Measurements from ENCODE around the gene SEL1L3.
"Not testable (repeated sequence)": the region's sequence is repeated elsewhere in the genome, so short reads cannot be mapped to it uniquely, and the experiment has no call there.

Gene SEL1L3

DNA sequence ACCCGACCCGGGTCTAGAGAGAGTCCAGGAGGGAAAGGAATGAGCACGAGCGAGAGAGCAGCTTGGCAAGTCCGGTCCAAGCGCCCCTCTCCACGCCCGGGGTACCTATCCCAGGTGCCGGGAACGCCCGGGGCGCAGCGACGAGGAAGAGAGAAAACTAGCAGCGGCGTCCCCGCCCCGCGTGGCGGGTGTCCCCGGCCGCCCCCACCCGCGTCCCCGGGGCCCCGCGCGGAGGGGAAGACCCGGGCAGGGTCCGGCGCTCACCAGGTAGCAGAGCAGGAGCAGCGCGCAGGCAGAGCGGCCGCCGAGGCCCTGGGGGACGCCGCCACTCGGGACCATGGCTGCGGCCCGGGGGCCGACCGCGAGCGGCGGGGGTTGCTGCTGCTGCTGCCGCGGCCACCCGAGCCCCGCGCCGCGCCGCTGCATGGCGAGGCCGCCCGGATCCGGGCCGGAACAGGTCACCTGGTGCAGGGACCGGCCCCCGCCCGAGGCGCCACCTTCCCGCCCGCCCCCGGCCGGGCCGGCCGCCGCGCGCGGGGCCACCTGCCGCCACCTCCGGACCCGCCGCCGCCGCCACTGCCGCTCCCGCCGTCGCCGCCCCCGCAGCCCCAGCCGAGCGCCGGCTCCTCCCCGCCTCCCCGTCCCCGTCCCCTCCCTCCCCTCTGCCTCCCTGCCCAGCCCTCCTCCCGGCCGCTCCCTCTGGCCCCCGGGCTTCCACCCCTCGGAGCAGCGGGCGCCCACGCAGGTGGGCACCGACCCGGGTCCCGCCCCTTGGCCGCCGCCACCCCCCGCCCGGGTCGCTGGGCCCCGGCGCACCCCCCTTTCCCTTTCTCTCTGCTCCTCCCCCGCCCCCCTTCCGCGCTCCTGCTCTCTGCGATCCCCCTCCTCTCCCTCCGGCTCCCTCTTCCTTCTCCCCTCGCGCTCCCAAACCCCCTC lies at the start of gene SEL1L3:
Gene SEL1L3, minus strand, starts transcription at position 578 of the 936 bp plus-strand sequence. Its CDS starts 152 bp downstream, at position 426.
- no peak for DNase-seq (ENCODE audit: low read depth)

DNA sequence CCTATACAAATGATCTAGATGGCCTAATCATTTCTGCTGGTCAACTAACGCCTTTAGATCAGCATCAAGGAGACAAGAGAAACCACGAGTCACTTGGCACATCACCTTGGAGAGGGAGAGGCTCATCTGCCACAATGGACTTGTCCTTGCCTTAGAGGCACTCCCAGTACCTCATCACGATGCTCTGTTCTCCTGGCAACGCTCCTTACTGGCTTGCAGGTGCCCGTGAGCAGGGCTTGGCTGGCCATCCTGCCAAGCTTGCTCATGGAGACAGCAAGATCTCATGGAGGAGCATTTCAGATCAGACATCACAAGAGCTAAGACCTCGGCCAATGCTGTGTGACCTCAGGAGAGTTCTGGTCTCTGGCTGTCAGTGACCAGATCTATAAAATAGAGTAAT lies 48.6 kb upstream of the SEL1L3 start:
- no peak for DNase-seq (ENCODE audit: low read depth)

DNA sequence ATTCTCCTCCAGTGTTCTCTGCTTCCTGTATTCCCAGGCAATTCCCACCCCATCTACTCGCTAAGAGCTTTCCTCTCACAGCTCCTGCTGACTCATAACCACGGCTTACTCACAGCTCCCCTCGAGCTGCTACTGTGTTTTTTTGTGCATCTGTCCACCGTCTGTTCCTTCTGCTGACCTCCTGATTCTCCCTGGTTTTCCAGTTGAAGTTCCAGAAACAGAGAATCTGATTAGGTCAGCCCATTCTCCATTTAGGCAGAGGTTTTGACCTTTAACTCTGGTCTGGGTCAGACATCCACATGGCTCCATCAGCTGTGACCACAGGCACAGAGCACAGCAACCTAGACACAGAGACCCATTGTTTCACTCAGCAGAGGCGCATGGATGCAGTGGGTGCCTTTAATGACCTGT lies 45.7 kb upstream of the SEL1L3 start:
- no peak for DNase-seq (ENCODE audit: low read depth)

DNA sequence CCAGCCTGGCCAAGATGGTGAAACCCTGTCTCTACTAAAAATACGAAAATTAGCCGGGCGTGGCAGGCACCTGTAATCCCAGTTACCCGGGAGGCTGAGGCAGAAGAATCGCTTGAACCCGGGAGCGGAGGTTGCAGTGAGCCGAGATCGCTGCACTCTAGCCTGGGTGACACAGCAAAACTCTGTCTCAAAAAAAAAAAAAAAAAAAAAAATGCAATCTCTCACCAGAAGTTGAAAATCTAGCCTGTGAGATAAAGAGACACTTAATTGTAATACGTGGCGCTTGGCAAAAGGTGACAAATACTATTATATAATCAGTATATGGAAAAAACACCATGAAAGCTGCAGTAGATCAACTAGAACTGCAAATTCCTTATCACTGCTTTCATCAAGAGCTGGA lies 43.3 kb upstream of the SEL1L3 start:
- not testable (repeated sequence) for DNase-seq (ENCODE audit: low read depth)

DNA sequence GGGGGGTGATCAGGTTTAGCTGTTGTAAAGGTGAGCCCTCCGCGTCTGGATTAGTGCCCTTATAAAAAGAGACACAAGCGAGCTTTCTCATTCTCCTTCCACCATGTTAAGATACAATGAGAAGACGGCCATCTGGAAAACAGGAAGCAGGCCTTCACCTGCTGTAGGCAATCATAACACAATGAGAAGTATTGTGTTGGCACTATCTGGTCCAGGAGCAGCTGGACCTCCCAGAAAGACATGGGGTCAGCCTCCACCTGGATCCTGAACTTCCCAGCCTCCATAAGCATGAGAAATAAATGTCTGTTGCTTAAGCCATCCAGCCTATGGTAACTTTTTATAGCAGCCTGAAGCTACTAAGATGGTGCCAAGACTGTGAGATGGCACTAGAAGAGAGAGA lies 42.6 kb upstream of the SEL1L3 start:
- DNase-seq (ENCODE audit: low read depth), result no peak

DNA sequence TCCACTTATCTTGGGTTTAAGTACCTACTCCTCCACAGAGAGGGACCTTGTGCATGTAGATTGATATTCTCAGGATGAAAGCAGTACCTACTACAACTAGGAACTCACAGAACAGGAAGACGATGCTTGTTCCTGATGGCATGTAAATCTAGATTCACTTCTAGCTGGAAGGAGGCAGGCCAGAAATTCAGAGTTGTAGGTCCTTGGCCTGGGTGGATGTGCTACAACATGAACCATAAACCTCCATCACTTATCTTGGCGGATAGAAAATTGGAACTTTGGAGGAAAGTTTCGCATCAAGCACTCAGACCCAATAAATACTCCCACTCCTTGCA lies 41.9 kb upstream of the SEL1L3 start:
- DNase-seq (ENCODE audit: low read depth), result no peak

DNA sequence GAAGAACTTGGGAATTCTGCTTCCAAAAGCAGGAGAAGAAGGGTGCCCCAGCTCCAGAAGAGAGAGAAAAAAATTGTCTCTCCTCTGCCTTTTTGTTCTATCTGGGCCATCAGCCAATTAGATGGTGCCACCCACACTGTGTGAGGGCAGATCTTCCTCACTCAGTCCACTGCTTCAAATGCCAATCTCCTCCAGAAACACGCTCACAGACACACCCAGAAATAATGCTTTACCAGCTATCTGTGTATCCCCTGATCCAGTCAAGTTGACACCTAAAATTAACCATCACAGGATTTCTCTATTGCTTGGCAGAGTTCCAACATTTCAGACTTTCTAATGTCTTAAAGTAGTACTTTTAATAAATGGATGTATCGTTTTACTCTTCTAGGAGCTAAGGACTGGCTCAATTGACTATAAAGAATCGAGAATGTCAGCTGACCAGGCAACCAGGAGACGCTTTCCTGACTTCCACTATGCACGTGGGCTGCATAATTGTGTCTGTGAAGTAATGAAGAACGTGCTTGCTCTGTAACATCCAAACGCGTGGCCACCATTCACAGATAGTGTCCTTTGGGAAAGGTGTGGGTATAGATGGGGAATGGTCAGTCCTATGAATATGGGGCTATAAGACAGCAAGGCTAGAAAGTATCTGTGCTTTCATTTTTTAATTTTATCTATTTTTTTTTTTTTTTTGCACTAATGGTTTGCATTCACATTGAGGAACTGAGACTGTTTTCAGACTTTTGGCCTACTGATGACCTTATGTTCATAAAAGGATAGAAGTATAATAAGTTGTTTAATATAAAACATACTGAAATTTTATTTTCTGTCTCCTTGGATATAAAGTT lies 41.3 kb upstream of the SEL1L3 start:
- DNase-seq (ENCODE audit: low read depth), result no peak

DNA sequence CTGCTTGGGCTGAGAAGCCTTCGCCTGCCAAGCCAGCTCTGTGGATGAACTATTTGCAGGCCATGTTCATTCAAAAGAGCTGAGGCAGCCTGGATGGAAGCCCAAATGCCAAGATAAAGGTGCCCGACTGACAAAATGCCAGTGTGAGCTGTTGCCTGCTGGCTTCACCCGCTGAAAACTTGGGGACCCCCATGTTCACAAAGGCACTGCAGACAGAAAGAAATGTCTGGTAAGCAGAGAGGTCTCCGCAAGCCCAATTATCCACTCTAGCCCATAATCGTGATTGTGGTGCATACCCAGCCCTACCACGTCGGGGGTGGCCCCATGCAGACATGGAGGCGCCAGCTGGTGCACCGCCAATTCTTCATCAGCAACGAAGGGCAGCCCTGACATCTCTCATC lies 38.2 kb upstream of the SEL1L3 start:
- DNase-seq (ENCODE audit: low read depth), result no peak

DNA sequence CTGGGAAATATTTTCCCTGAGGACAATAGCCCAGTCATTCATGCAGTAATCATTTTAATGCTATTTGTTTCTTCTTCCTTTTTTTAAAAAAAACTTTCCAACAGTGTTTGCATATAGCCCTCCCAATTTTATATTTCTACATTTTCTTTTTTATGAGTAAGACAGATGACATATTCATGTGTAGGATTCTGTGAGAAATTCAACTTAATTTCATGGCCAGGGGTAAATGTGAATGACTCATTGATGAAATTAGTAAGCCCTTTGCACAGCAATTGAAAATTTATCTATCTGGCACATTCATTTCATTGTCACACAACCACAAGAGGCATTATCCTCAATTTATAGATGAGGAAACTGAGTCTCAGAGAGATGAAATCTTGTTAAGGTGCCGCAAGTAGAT lies 37.5 kb upstream of the SEL1L3 start:
- DNase-seq (ENCODE audit: low read depth), result no peak

DNA sequence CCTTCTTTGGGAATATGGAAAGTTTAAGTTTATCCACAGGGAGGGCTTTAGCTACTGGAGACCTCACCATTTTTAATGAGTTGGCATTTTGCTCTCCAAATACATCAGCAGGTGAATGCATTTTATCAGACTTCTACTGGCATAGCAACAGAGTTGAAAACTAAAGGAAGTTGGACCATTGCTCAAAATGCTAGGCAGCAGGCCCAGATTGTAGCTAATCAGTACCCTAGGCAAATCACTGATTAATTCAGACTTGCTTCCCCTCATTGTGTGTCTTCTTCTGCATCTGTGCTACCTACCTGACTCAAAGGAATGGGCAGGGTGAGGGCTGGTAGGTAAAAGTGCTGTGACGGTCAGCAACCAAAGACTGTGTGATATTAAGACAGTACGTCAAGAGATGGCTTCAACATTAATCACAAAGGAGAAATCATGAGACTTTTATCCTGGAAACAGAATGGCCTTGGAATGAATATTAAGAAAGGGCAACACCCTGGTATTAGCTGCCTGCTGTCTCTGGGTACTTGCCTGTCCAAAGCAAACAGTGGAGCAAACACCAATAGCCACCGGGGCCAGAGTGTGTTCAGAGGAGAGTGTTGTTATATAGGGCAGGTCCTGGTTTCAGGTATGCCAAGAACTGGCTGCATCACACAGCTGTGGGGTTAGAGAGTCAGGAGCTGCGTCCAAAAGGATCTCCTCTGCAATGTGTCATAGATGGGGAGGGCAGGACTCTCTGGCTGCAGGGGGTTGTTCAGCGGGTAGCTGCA lies 34.2 kb upstream of the SEL1L3 start:
- no peak for DNase-seq (ENCODE audit: low read depth)

DNA sequence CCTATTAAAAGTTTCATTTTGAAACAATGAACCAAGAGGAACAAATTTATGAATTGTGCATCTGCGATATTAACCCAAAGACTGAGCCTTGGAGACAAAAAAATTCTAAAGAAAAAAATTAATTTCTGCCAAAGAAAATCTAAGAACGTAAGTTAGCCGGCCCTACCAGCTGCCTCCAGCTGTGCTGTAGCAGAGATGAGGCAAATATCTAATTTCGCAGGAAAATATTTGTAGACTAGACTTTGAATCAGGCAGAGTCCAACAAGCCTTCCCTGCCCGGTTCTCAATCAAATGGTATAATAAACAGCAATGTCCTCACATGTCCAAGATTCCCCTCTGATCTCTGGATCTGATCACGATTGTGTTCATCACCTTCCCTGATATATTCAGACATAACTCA lies 30.0 kb upstream of the SEL1L3 start:
- DNase-seq (ENCODE audit: low read depth), result no peak

DNA sequence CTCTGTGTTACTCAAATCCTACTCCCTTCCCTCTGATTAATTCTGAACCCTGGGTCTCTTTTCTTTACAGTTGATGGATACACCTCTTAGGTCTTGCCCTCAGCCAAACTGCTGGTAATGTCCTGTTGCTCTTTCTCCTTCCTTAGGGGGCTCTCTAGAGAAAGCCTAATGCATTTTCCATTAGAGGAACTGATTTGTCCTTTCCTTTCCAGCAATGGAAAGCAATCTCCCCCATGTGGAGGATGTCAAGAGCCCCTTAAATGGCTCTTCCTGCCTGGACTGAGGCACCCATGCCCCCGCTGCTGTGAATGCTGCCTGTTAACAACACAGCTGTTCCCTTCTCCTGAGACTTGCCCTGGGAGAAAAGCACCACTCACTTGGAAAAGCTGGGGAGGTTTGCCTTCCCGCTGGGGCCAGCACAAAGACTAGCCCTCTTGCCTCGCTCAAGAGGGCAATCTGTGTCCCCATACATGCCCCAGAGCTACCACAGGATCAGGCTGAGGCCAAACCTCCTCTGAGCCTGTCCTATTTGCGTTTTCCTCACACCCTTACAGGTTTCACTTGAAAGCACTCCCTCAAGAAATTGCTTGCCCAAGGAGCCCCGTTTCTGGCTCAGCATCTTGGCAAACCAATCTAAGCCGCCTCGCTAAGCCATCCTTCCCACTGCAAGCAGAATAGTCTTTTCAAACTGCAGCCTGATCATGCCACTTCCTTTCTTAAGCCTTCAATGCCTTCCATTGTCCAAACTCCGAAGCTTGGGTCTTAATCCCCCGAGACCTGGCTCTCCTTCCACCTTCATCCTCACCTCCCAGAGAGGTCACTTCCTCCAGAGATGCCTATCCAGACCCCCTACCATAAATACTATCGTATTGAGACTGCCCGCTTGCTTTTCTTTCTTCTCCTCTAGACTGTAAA lies 28.0 kb upstream of the SEL1L3 start:
- DNase-seq (ENCODE audit: low read depth), result no peak

DNA sequence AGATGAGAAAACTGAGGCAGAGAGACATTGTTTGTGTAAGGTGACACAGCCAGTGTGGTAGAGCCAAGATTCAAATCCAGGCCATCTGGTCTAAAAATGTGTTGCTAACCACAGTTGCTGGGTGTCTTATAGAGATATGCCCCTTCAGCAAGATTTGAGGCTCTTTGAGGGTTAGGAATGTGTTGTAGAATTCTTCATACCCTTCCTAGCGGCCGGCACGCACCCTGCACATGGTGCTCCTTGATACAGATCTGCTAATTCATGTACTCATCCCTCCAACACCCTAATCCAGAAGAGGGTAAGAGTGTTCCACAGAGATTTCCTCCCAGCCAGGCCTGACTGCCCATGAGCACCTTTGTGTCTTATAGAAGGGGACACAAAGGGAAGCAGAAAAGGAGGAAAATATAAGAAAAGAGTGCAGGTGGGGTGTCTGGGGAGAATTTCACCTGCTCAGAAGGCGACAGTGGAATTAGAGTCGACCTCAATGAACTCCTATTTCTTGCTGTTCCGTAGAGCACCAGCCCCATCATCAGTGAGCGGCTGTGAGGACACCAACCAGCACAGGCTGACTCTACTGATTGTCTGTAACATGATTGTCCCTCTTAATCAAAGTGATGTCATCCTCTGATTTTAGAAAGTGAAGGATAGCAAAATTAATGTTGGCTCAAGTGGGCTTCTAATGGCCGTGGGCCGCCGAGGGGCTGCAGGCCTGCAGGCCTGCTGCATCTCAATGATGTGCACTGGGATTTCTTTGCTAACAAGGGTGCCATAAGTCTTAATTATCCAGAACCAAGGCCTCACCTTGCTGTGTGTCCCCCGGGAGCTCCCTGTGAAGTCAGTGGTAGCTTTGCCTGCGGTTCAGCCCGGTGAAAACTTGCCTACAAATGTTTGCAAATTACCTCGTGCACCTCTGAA lies 27.1 kb upstream of the SEL1L3 start:
- DNase-seq (ENCODE audit: low read depth), result no peak

DNA sequence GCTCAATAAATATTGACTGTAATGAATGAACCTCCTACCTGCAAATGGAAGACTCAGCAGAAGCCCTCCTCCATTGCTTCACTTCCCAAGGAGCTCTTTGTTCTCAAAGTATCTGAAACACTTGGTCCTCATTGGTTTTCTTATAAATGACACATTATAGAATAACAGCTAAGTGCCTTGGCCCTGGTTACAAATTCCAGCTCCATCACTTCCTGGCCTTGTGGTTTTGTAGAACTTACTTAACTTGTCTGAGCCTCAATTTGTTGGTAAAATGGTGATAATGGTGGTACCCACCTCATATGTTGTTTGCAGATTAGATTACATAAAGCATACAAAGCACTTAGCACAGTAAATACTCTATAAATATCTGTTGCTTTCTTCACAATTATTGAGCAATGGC lies 26.0 kb upstream of the SEL1L3 start:
- no peak for DNase-seq (ENCODE audit: low read depth)

DNA sequence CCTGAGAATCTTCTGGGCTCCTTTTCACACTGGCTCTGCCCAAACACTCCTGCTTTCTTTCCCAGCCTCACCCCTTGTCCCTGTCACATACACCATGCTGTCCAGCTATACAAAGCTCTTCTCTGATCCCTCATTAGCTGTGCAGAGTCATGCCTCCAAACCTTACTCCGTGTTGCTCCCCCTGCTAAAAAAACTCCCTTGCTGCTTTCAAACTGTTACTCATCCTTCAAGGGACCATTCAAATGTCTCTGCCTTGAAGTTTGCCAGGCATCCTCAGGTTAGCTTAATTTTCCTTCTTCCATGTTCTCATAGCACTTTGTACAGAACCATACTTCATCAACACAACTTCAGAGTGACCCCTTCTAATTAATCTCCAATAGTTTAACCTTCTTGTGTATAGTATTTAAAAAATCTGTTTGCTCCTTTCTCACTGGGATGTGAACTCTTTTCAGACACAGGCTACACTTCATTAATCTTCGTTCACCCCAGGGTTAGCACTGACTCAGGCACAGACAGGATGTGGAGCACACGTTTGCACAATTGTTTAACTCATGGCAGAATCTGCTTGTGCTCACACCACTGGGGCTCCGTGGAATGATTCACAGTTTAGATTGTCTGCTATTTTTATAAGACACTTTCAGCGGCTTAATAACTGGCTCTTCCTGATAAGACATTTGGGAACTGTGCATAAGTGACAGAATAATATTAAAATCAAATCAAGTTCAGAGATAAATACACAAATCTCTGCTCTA lies 21.4 kb upstream of the SEL1L3 start:
- no peak for DNase-seq (ENCODE audit: low read depth)

DNA sequence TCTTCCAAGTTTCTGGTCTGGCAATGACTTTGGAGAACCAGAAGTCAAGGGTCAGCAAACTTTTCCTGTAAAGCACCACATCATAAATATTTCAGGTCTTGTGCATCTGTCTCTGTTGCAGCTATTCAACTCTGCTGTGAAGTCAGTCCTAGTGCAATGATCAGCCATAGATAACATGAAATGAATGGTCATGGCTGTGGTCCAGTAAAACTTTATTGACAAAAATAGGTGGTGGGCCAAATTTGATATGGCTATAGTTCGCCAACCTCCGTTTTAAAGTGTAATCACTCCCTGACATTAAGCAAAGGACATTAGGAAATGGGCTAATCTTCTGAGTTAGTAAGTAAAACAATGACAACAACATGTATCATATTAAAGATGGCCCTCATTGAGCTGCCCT lies 20.8 kb upstream of the SEL1L3 start:
- DNase-seq (ENCODE audit: low read depth), result no peak

DNA sequence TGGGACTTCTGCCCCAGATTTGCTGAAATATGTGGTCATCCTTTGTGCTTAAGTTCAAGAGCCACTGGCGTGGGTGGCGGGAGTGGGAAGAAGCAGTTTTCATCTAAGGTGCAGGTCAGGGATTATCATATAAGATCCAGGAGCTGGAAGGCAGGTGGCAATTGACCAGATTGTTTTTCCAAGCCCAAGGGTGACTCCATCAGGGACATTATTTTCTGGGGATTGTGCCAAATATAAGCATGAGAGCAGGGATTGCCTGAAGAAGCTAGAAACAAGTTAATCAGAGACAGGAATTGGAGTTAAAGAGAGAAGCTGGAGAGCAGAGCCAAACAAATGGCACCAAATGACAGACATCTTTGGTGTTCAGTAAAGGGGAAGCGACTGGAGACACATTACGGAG lies 19.4 kb upstream of the SEL1L3 start:
- no peak for DNase-seq (ENCODE audit: low read depth)

DNA sequence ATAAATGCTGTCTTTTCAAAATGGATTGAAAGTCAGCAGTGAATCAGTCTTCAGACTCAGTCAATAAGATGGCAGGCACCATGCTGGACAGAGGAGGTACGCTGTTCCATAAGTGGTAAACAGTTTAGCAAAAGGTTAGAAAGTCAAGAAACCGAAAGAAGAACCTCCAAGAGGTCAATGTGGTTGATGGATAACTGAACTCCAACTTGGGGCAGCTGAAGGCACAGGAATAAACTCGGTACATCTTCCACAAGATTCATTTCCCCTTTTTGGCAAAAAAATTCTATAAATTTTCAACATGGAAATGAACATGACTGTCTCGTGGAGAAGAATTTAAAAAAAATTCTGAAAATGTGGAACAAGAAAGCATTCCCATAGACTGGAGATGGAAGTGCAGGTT lies 18.4 kb upstream of the SEL1L3 start:
- DNase-seq (ENCODE audit: low read depth), result no peak

DNA sequence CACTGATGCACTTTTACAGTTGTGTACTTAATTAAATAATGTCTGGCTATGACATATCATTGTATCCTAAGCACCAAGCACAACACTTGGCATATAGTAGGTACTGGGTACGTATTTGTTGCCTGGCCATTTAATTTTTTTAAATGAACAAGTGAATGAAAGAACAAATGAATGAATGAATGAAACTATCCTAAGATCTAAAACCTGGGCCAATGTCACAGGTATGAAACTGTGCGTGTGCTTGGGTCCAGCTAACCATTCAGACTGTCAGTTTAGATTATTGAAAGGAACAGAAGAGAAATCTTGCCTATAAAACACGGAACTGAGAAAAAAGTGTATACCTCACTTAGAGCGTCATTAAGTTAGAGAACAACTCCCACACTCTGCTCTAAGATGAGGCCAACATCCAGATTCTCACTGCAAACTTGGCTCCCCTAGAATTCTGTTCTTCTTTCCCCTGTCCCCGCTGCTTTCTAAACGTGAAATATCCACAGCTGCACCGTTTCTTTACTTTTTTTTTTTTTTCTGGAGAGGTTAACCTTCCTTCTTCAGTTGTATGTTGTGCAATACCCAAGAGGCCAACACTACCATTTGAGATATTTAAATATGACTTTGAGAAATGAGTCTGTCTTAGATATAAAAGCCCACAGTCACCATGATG lies 17.3 kb upstream of the SEL1L3 start:
- DNase-seq (ENCODE audit: low read depth), result no peak

Data from stimulated activated CD8-positive, alpha-beta memory T cell treated with anti-CD3 and anti-CD28 coated beads, Interleukin-7, amount 100 ng/mL, for 24 hours (primary cell).